ENCODE measurements around the gene RASGRF2.
A peak's percentile ranks its signal among the peaks of the same experiment; 100 is the strongest.
"Not testable (repeated sequence)": the region's sequence is repeated elsewhere in the genome, so short reads cannot be mapped to it uniquely, and the experiment has no call there.

Gene RASGRF2

GRCh38 chr5:81235287-81236072 is 275.3 kb downstream of the RASGRF2 start:
- FAIRE-seq (no peak), DNase-seq (ENCODE audit: low spot score) (no peak)

- no peak for FAIRE-seq
- no peak for DNase-seq (ENCODE audit: low spot score)
Observed at GRCh38 chr5:81238460-81238859, 278.3 kb downstream of the RASGRF2 start.

DNA sequence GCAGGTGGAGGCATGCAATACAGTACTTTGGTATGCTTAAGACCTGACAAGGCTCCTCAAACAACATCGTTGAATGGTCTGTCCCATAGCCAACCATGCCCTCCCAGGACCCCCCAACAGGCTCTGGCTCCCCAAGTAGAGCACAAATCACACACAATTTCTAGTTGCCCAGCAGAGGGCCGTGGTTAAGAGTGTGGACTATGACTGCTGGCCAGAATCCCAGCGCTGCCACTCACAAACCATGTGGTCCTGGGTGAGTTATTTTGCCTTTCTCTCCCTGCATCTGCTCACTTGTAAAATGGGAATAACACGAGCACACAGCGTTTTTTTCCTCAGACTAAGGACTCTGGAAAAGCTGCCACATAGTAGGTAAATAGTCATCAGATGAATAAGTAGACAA is 279.4 kb downstream of the RASGRF2 start:
- FAIRE-seq (no peak), DNase-seq (ENCODE audit: low spot score) (no peak)

- FAIRE-seq (no peak), DNase-seq (ENCODE audit: low spot score) (no peak)
Observed at GRCh38 chr5:81241001-81241400, 280.8 kb downstream of the RASGRF2 start.

GRCh38 chr5:81241961-81242648 is 281.9 kb downstream of the RASGRF2 start:
- DNase-seq (ENCODE audit: low spot score) (no peak), FAIRE-seq (no peak)

GRCh38 chr5:81242906-81243436 is 282.8 kb downstream of the RASGRF2 start:
- DNase-seq (ENCODE audit: low spot score) (no peak), FAIRE-seq (no peak)

- FAIRE-seq (no peak), DNase-seq (ENCODE audit: low spot score) (no peak)
Observed at GRCh38 chr5:81244451-81244850, 284.3 kb downstream of the RASGRF2 start.

GRCh38 chr5:81245871-81246235 is 285.7 kb downstream of the RASGRF2 start:
- DNase-seq (ENCODE audit: low spot score) (no peak), FAIRE-seq (no peak)

- no peak for FAIRE-seq
Observed at GRCh38 chr5:81246697-81247096, 286.5 kb downstream of the RASGRF2 start.

DNA sequence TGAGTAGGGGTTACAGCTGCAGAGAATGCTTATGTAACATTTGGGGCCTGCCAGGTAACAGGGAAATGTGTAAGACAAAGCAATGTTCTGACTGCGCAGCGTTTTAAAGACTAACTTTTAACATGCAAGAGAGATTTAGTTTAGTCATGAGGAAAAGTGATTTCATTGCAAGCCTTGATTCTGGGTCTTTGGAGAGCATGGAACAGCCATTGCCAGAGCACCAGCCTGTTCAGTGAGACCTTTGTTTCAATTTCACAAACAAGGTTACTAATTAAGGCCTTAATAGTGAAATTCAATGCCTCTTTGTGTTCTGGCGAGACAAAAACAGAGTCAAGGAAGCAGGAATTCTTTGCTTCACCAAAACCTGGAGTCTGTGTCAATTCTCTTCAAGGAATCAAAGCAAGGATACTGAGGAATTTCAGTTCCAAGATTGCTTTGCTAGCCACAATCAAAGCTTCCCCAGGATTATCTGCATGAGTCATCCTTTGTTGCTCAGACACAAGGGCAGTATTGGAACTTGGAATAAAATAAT is 287.3 kb downstream of the RASGRF2 start:
- DNase-seq (ENCODE audit: low spot score) (no peak), FAIRE-seq (no peak)

More at GRCh38 chr5:81246697-81247096, 286.5 kb downstream of the RASGRF2 start:
- no peak for DNase-seq (ENCODE audit: low spot score)

GRCh38 chr5:81249240-81249639 is 289.1 kb downstream of the RASGRF2 start:
- no peak for DNase-seq (ENCODE audit: low spot score)
- no peak for FAIRE-seq

- FAIRE-seq (no peak), DNase-seq (ENCODE audit: low spot score) (no peak)
Observed at GRCh38 chr5:81250004-81250403, 289.8 kb downstream of the RASGRF2 start.

DNA sequence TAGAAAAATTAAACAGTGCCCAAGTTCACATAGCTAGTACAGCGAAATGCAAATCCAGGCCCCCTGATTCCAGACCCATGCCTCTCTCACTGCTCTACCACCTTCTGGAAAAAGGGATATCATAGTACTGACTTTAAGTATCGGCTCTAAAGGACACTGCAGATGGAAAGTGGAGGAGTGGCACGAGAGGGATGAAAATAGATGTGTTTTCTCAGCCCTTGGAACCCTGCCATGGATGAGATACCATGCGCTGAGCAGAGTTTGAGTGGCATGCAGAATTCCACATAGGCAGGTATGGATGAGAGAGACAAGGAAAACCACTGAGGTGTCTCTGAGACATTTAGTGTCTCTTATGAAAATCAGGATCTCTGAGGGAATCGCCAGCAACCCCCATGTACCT is 291.8 kb downstream of the RASGRF2 start:
- DNase-seq (ENCODE audit: low spot score) (no peak), FAIRE-seq (no peak)

- FAIRE-seq: no peak
- no peak for DNase-seq (ENCODE audit: low spot score)
Observed at GRCh38 chr5:81252904-81253303, 292.7 kb downstream of the RASGRF2 start.

DNA sequence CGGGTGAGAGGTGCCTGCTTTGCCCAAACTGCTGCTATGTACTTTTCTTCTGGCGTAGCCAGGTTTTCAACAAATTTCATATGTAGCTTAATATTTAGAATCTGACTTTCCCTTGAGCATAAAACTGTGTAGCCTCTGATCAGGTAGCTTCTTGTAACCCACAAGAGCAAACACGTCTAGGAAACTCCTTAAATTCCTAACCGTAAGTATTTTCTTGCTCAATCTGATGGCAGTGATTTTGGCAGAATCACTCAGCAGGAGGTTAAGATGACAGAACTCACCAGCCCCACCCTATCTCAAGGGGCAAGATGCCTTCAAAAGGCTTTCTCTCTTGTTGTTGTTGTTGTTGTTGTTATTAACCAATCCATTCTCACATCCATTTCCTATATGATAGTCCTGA is 293.7 kb downstream of the RASGRF2 start:
- FAIRE-seq (no peak), DNase-seq (ENCODE audit: low spot score) (no peak)

- FAIRE-seq: no peak
- DNase-seq (ENCODE audit: low spot score): no peak
Observed at GRCh38 chr5:81254886-81255559, 294.9 kb downstream of the RASGRF2 start.

DNA sequence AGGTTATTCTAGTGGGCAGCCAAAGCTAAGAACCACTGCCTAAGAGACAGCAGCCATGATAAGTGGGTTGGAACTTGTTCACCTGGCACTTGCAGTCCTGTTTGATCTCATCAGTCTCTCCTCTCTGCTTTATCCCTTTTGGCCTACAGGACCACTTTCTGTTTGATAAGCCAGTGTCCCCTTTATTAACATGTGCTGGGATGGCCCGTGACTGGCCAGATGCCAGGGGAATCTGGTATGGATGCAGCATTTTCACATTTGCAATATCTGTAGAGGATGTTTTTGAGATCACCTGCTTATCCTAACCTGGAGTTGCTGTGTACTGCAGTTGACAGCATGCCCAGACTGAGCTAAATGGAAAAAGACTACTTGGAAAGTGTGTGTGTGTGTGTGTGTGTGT is 296.6 kb downstream of the RASGRF2 start:
- FAIRE-seq: no peak

DNA sequence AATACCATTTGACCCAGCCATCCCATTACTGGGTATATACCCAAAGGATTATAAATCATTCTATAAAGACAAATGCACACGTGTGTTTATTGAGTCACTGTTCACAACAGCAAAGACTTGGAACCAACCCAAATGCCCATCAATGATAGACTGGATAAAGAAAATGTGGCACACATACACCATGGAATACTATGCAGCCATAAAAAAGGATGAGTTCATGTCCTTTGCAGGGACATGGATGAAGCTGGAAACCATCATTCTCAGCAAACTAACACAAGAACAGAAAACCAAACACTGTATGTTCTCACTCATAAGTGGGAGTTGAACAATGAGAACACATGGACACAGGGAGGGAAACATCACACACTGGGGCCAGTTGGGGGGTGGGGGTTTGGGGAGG is 302.6 kb downstream of the RASGRF2 start:
- not testable (repeated sequence) for DNase-seq (ENCODE audit: low spot score); FAIRE-seq

More for the DNA sequence above, 296.6 kb downstream of the RASGRF2 start:
- no peak for DNase-seq (ENCODE audit: low spot score)

GRCh38 chr5:81265101-81265500 is 304.9 kb downstream of the RASGRF2 start:
- FAIRE-seq (no peak), DNase-seq (ENCODE audit: low spot score) (no peak)

DNA sequence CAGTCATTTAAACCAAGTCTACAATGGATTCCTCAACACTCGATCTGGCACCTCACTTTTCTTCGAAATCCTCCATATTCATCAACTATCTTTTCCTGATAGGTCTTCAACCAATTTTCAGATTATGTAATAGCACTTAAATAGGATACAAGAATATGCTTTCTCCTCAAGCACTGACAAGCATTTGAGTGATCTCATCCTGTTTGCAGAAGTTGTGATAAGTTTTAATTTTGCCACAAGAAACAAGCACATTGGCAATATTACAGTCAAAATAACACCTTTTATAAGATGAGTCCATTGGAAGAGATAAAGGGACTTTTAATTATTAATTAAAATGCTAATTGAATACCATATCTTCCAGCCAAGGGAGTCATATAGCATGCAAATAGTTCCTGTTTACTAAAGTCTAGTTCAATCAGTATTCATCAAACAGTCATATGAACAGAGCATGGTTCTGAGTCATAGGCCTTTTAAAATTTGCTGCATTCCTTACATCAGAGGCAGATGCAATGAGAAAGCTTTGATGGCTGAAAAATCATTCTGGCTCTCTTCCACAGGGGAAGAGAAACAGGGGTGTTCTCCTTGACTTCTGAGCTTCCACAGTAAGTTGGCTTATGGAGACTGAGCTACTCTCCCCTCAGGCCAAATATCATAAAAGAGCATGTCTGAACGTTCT is 308.5 kb downstream of the RASGRF2 start:
- no peak for FAIRE-seq
- DNase-seq (ENCODE audit: low spot score): peak; percentile 16

GRCh38 chr5:81269751-81270393 is 309.7 kb downstream of the RASGRF2 start:
- DNase-seq (ENCODE audit: low spot score) (no peak), FAIRE-seq (no peak)

Measured in RCC 7860 (cell line).